ENCODE data around the gene DYRK1B.

DNA sequence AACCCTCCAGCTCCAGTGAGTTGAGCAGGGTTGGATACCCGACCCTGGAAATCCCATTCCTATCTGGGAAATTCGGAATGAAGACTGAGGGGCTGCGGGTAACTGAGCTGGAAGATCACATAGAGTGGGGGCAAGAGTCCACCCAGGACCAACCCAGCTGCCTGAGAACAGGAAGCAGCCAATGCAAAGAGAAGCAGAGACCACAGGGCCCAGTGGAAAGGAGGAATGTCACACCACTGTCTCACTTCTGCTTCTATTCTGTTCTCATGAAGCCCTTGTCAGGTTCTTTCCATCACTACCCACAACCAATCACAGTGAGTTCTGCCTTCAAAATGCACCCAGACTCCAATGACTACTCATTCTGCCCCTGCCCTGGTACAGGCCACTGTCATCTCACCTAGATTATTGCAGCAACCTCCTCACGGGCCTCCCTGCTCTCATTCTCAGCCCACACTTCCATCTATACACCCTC is 15.3 kb downstream of the DYRK1B start:
- no peak for TF ChIP-seq POLR2AphosphoS5 (IDR thresholded peaks at IDR 0.05)
- TF ChIP-seq, protein P1, sequence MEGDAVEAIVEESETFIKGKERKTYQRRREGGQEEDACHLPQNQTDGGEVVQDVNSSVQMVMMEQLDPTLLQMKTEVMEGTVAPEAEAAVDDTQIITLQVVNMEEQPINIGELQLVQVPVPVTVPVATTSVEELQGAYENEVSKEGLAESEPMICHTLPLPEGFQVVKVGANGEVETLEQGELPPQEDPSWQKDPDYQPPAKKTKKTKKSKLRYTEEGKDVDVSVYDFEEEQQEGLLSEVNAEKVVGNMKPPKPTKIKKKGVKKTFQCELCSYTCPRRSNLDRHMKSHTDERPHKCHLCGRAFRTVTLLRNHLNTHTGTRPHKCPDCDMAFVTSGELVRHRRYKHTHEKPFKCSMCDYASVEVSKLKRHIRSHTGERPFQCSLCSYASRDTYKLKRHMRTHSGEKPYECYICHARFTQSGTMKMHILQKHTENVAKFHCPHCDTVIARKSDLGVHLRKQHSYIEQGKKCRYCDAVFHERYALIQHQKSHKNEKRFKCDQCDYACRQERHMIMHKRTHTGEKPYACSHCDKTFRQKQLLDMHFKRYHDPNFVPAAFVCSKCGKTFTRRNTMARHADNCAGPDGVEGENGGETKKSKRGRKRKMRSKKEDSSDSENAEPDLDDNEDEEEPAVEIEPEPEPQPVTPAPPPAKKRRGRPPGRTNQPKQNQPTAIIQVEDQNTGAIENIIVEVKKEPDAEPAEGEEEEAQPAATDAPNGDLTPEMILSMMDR (IDR thresholded peaks at IDR 0.05), result no peak
